Karpas-422 (cell line): Measurements from ENCODE around the gene INPP5A. TPM values are rescaled to one million over a fixed set of nuclear protein-coding genes. Genes with fewer than 3 reads are reported as not detected.
A peak's percentile ranks its signal among the peaks of the same experiment; 100 is the strongest.

Source experiments
- DNase-seq: peaks from one replicate; pipeline ENCODE4 v3.0.0-alpha.2; 2015
- H2AFZ ChIP-seq: fragments of 200-600 bp; sonication (generic); 2 replicates; pipeline ENCODE4 v1.6.1; 2014; ENCODE audit warnings: antibody characterized with exemption, low read length, mixed read lengths
- H3K27ac ChIP-seq: fragments of 200-600 bp; sonication (generic); 2 replicates; pipeline ENCODE4 v1.5.1; 2014; ENCODE audit warnings: mild to moderate bottlenecking, low read length, moderate library complexity
- H3K27me3 ChIP-seq: fragments of 200-600 bp; sonication (generic); 2 replicates; pipeline ENCODE4 v1.6.1; 2014; ENCODE audit warnings: low read length, mixed read lengths
- H3K36me3 ChIP-seq: fragments of 200-600 bp; sonication (generic); 2 replicates; pipeline ENCODE4 v1.6.1; 2014; ENCODE audit warnings: low read length, mixed read lengths; ENCODE audit not compliant: insufficient read depth
- H3K4me1 ChIP-seq: fragments of 200-600 bp; sonication (generic); 2 replicates; pipeline ENCODE4 v1.6.1; 2014; ENCODE audit warnings: mild to moderate bottlenecking, low read length, mixed read lengths
- H3K4me2 ChIP-seq: fragments of 200-600 bp; sonication (generic); 2 replicates; pipeline ENCODE4 v1.6.1; 2014; ENCODE audit warnings: low read length, low read depth, mild to moderate bottlenecking; ENCODE audit not compliant: poor library complexity, severe bottlenecking
- H3K4me3 ChIP-seq: fragments of 200-600 bp; sonication (generic); 2 replicates; pipeline ENCODE4 v1.5.1; 2014; ENCODE audit warnings: mild to moderate bottlenecking, antibody characterized with exemption, low read length, mixed read lengths
- H3K79me2 ChIP-seq: fragments of 200-600 bp; sonication (generic); 2 replicates; pipeline ENCODE4 v1.6.1; 2014; ENCODE audit warnings: mild to moderate bottlenecking, low read length, mixed read lengths
- H3K9ac ChIP-seq: fragments of 200-600 bp; sonication (generic); 2 replicates; pipeline ENCODE4 v1.6.0; 2014; ENCODE audit warnings: low read length
- H3K9me2 ChIP-seq: fragments of 200-600 bp; sonication (generic), shearing (Covaris generic); replicated peaks from 2 replicates; pipeline ENCODE4 v1.6.0; 2014; ENCODE audit warnings: mild to moderate bottlenecking, low read length, moderate library complexity; ENCODE audit not compliant: insufficient read depth
- H3K9me3 ChIP-seq: fragments of 300-700, 200-600 bp; sonication (generic); 2 replicates; pipeline ENCODE4 v1.6.1; 2014; ENCODE audit warnings: low read length, mixed read lengths
- H4K20me1 ChIP-seq: fragments of 200-600 bp; sonication (generic); 2 replicates; pipeline ENCODE4 v1.6.1; 2014; ENCODE audit warnings: mild to moderate bottlenecking, antibody characterized with exemption, low read length, low read depth; ENCODE audit not compliant: insufficient read depth
- total RNA-seq: library from RNA; depleted of rRNA; stranded (reverse); fragments of >200 nt; shearing (Covaris generic); gene quantifications from 2 replicates; pipeline ENCODE4 v1.2.3, GENCODE V29; 2014; ENCODE audit warnings: low replicate concordance

The INPP5A gene
- total RNA-seq, 1 experiment from 2014 or later, result 9.1 TPM

- H3K27ac ChIP-seq, result no peak overlapping the region
- H3K36me3 ChIP-seq, result no peaks in the 10 kb centered on the region
- H3K9ac ChIP-seq, result no peak overlapping the region
- no peaks in the 10 kb centered on the region for H3K9me3 ChIP-seq
- no peaks in the 10 kb centered on the region for H3K27me3 ChIP-seq
- no peak for DNase-seq
- no peaks in the 10 kb centered on the region; the same call in 1 of the 2 replicates for H4K20me1 ChIP-seq
- no peak overlapping the region for H3K4me2 ChIP-seq
- H3K79me2 ChIP-seq, result no peaks in the 10 kb centered on the region
- H3K4me1 ChIP-seq, result peaks cover 25% of the 10 kb centered on the region
- no peak overlapping the region for H3K4me3 ChIP-seq
- H3K9me2 ChIP-seq, result no peaks in the 10 kb centered on the region
- H2AFZ ChIP-seq, result no peak overlapping the region
Measured at GRCh38 chr10:132546567-132547420, 9.2 kb downstream of the INPP5A start.

- H3K4me2 ChIP-seq, result no peak overlapping the region
- H2AFZ ChIP-seq, result no peak overlapping the region
- H3K9me2 ChIP-seq, result no peaks in the 10 kb centered on the region
- H3K9ac ChIP-seq, result no peak overlapping the region
- H3K27me3 ChIP-seq, result no peaks in the 10 kb centered on the region
- H3K4me1 ChIP-seq, result peaks cover 31% of the 10 kb centered on the region
- H3K4me3 ChIP-seq, result no peak overlapping the region
- no peaks in the 10 kb centered on the region for H3K9me3 ChIP-seq
- DNase-seq, result no peak
- no peaks in the 10 kb centered on the region for H3K79me2 ChIP-seq
- no peaks in the 10 kb centered on the region for H3K36me3 ChIP-seq
- H4K20me1 ChIP-seq, result no peaks in the 10 kb centered on the region; the same call in 1 of the 2 replicates
- H3K27ac ChIP-seq, result no peak overlapping the region
Measured at GRCh38 chr10:132547421-132547861, 9.9 kb downstream of the INPP5A start.

- Histone ChIP-seq H2AFZ (no peak overlapping the region), H3K36me3 (no peaks in the 10 kb centered on the region), H3K9me3 (no peaks in the 10 kb centered on the region), H3K4me1 (peaks cover 31% of the 10 kb centered on the region), H3K79me2 (no peaks in the 10 kb centered on the region), H3K9ac (no peak overlapping the region), H3K27me3 (no peaks in the 10 kb centered on the region), H3K4me3 (no peak overlapping the region), H4K20me1 (no peaks in the 10 kb centered on the region; the same call in 1 of the 2 replicates), H3K9me2 (no peaks in the 10 kb centered on the region), H3K4me2 (no peak overlapping the region), H3K27ac (no peak overlapping the region)
- DNase-seq, result no peak
Measured at GRCh38 chr10:132548106-132548823, 10.7 kb downstream of the INPP5A start.

DNA sequence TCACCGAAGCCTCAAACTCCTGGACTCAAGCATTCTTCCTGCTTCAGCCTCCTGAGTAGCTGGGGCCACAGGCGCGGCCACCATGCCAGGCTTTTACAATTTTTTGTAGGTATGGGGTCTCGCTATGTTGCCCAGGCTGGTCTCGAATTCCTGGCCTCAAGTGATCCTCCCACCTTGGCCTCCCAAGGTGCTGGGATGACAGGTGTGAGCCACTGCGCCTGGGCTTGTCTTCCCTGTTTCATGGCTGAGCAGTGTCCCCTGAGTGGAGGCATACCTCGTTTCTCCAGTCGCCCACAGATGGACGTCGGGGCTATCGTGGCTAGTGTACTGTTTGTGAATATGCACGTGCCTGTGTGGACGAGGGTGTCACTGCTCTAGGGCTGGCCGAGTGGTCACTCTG, 11.3 kb downstream of the INPP5A start:
- Histone ChIP-seq H3K4me2 (no peak overlapping the region), H3K9me3 (no peaks in the 10 kb centered on the region), H3K27ac (no peak overlapping the region), H3K9ac (no peak overlapping the region), H3K36me3 (no peaks in the 10 kb centered on the region), H3K79me2 (no peaks in the 10 kb centered on the region), H3K4me1 (peaks cover 31% of the 10 kb centered on the region), H3K27me3 (no peaks in the 10 kb centered on the region), H3K9me2 (no peaks in the 10 kb centered on the region), H4K20me1 (no peaks in the 10 kb centered on the region; the same call in 1 of the 2 replicates), H2AFZ (no peak overlapping the region), H3K4me3 (no peak overlapping the region)
- DNase-seq, result no peak

DNA sequence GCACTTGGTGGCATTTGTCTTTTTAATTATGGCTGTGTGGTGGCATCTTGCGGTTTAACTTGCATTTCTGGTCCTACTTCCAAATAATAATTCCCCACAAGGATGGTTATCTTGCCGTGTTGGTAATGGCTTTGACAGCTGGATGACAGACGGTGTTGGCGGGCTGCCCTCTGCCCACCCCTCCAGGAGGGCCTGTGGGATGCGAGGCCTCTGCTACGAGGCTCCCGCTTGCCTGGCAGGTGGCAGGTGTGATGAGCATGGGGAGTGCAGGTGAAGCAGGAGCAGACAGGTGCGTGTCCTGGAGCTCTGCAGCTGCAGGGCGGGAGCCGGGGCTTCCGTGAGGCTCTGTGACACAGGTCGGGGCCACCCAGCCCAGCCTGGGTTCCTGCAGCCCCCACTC, 11.8 kb downstream of the INPP5A start:
- Histone ChIP-seq H3K79me2 (no peaks in the 10 kb centered on the region), H3K27me3 (no peaks in the 10 kb centered on the region), H3K27ac (no peak overlapping the region), H2AFZ (no peak overlapping the region), H3K4me2 (no peak overlapping the region), H3K9me3 (no peaks in the 10 kb centered on the region), H3K4me1 (peaks cover 30% of the 10 kb centered on the region), H3K4me3 (no peak overlapping the region), H4K20me1 (no peaks in the 10 kb centered on the region; the same call in 1 of the 2 replicates), H3K36me3 (no peaks in the 10 kb centered on the region), H3K9ac (no peak overlapping the region), H3K9me2 (no peaks in the 10 kb centered on the region)
- no peak for DNase-seq

DNA sequence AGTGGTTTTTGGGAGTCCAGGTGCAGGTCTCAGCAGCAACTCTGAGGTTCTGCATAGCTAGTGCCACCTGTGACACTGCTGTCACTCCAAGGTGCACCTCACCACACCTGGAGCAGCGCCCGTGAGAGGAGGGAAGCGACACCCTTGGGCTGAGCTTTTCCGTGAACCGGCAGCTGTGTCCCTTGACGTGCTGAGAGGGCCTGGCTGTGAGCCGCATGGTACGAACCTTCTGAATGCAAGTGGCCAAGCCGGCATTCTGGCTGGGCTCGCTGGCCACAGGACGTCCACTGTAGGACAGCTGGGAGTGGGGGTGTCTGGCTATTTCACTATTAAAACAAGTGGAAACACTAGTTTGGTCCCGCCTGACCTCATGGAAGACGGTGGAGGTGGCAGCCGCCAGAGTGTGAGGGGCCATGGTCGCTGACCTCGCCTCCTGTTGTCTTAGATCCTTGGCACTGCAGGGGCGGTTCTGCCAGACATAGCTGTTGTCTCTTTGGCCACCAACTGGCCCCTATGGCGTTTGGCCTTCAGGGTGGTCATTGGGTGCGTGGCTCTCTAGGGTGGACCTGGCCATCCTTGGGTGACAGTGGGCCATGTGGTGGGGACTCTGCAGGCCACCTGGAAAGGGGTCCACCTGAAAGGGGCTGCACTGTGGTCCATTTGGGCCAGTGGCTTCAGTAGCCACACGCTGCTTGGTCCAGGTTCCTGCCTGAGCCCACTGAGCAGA, 12.9 kb downstream of the INPP5A start:
- DNase-seq, result no peak
- no peaks in the 10 kb centered on the region for H3K9me2 ChIP-seq
- peak overlapping the region; percentile 22; the same call in 1 of the 2 replicates for H3K4me3 ChIP-seq
- H3K4me1 ChIP-seq, result peaks cover 32% of the 10 kb centered on the region
- no peaks in the 10 kb centered on the region for H3K79me2 ChIP-seq
- H3K9ac ChIP-seq, result peak overlapping the region; percentile 64
- no peaks in the 10 kb centered on the region for H3K36me3 ChIP-seq
- H2AFZ ChIP-seq, result no peak overlapping the region
- H3K27me3 ChIP-seq, result no peaks in the 10 kb centered on the region
- peak overlapping the region; percentile 89 for H3K27ac ChIP-seq
- peak overlapping the region; percentile 63 for H3K4me2 ChIP-seq
- no peaks in the 10 kb centered on the region; the same call in 1 of the 2 replicates for H4K20me1 ChIP-seq
- no peaks in the 10 kb centered on the region for H3K9me3 ChIP-seq

GRCh38 chr10:132551093-132551807, 13.7 kb downstream of the INPP5A start:
- Histone ChIP-seq H3K9ac (peak overlapping the region; percentile 64), H4K20me1 (no peaks in the 10 kb centered on the region; the same call in 1 of the 2 replicates)

More at GRCh38 chr10:132551093-132551807, 13.7 kb downstream of the INPP5A start:
- H3K4me1 ChIP-seq, result peaks cover 40% of the 10 kb centered on the region
- no peaks in the 10 kb centered on the region for H3K36me3 ChIP-seq
- peak overlapping the region; percentile 22; the same call in 1 of the 2 replicates for H3K4me3 ChIP-seq
- H3K9me2 ChIP-seq, result no peaks in the 10 kb centered on the region
- H2AFZ ChIP-seq, result peak overlapping the region; percentile 77; the same call in 1 of the 2 replicates
- peak overlapping the region; percentile 89 for H3K27ac ChIP-seq
- H3K4me2 ChIP-seq, result peak overlapping the region; percentile 63
- peak; percentile 85 for DNase-seq
- no peaks in the 10 kb centered on the region for H3K79me2 ChIP-seq
- H3K9me3 ChIP-seq, result no peaks in the 10 kb centered on the region
- H3K27me3 ChIP-seq, result no peaks in the 10 kb centered on the region
